ENCODE data around the gene HTRA2. TPM values are rescaled to one million over a fixed set of nuclear protein-coding genes. Genes with fewer than 3 reads are reported as not detected.
"Not testable (repeated sequence)": the region's sequence is repeated elsewhere in the genome, so short reads cannot be mapped to it uniquely, and the experiment has no call there.

HTRA2 gene
- total RNA-seq, 1 donor from 2014 or later: 64.1 TPM

DNA sequence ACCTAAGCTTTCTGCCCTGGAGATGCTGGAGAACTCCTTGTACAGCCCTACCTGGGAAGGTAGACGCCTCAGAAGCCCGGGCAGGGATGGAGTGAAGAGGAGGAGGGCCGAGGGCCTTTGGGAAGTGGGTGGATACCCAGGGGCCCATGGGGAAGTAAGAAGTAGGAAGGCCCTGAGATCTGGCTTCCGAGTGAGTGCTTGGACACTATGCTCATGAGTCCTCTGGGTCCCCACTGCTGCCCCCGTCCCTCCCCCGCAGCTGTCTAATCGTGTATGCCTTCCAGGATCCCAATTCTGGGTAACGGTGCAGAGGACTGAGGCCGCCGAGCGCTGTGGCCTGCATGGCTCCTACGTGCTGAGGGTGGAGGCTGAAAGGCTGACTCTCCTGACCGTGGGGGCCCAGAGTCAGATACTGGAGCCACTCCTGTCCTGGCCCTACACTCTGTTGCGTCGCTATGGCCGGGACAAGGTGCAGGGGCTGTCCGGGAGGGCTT, 25.9 kb downstream of the HTRA2 start:
- peak overlapping the region; percentile 97 for H3K4me3 Mint-ChIP-seq (ENCODE audit: low read depth)
- H3K27me3 Mint-ChIP-seq (ENCODE audit: low read depth): no peaks in the 10 kb centered on the region
- H3K4me1 Mint-ChIP-seq (ENCODE audit: low read depth): peaks cover 30% of the 10 kb centered on the region
- no peak for DNase-seq (ENCODE audit: low spot score)
- peak overlapping the region; percentile 96 for H3K27ac Mint-ChIP-seq
- intact Hi-C loops (cut with micrococcal nuclease): loop anchor here (2.0 kb wide), 1 partner anchor 29 kb away; no protein-coding TSS in a partner anchor
- H3K9me3 Mint-ChIP-seq: no peaks in the 10 kb centered on the region
- peaks cover 25% of the 10 kb centered on the region for H3K36me3 Mint-ChIP-seq (ENCODE audit: low read depth)

- Mint-ChIP-seq H3K4me3 (ENCODE audit: low read depth) (peak overlapping the region; percentile 97), H3K36me3 (ENCODE audit: low read depth) (peaks cover 25% of the 10 kb centered on the region), H3K27me3 (ENCODE audit: low read depth) (no peaks in the 10 kb centered on the region), H3K4me1 (ENCODE audit: low read depth) (peaks cover 30% of the 10 kb centered on the region), H3K27ac (peak overlapping the region; percentile 34), H3K9me3 (no peaks in the 10 kb centered on the region)
- no peak for DNase-seq (ENCODE audit: low spot score)
- intact Hi-C loops (cut with micrococcal nuclease): no loop called here
Observed at GRCh38 chr2:74556159-74556558, 26.4 kb downstream of the HTRA2 start.

DNA sequence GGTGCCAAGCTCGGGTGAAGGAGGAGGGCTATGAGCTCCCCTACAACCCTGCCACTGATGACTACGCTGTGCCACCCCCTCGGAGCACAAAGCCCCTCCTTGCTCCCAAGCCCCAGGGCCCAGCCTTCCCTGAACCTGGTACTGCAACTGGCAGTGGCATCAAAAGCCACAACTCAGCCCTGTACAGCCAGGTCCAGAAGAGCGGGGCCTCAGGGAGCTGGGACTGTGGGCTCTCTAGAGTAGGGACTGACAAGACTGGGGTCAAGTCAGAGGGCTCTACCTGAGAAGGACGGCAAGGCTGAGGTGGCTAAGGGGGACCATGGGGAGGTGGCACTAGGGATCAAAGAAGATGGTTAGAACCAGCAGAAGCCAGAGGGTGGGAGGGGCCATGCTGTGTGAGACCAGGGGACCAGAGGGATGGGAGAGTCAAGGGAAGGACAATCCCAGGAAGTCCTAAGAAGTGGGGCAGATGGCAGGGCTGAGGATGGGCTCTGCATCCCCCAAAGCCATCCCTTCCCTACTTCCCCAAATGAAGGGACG, 27.2 kb downstream of the HTRA2 start:
- no peak for DNase-seq (ENCODE audit: low spot score)
- Mint-ChIP-seq H3K36me3 (ENCODE audit: low read depth) (peaks cover 25% of the 10 kb centered on the region), H3K4me3 (ENCODE audit: low read depth) (peak overlapping the region; percentile 22), H3K9me3 (no peaks in the 10 kb centered on the region), H3K27me3 (ENCODE audit: low read depth) (no peaks in the 10 kb centered on the region), H3K27ac (no peak overlapping the region), H3K4me1 (ENCODE audit: low read depth) (peaks cover 25% of the 10 kb centered on the region)
- intact Hi-C loops (cut with micrococcal nuclease): no loop called here

DNA sequence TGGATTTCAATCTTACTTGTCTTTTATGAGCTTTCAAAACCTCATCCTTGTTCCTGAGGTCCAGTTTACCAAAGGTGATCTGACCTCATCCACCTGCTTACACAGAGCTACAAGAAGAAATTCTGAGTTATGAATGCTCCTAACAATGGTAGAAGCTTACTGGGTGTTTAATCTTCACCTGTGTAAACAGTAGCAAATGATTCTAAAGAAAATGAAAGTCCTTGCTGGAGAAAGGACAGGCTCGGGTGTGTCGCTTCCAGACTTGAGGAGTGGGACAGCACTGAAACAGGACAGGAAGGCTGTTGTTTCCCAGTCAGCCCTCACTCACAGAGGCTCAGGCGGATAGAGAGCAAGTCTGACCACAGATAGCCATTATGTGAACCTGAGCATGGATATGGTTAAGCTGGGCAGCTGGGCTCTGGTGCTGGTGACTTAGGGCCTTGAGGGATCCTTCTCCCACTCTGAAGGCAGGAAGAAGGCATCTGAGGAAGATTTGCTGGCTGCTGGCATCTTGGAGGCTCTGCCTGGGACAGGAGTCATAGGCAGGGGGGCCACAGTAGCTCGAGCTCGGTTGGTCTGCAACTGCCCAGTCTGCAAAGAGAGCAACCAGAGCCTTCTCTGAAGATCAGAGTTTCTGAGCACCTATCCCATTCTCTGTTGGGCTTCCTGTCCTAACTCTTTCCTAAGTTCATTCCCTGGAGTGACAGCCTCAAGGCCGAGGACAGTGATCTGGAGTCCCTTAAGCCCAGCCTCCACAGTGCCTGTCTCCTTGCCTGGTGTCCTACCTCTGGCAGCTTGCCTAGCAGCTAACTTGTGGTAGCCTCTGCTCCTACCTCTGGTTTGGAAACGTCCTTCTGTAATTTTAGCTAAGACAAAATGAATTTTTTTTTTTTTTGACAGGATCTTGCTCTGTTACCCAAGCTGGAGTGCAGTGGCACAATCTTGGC, 28.8 kb downstream of the HTRA2 start:
- H3K9me3 Mint-ChIP-seq: no peaks in the 10 kb centered on the region
- H3K27ac Mint-ChIP-seq: no peak overlapping the region
- H3K4me1 Mint-ChIP-seq (ENCODE audit: low read depth): peaks cover 27% of the 10 kb centered on the region
- H3K4me3 Mint-ChIP-seq (ENCODE audit: low read depth): no peak overlapping the region
- H3K27me3 Mint-ChIP-seq (ENCODE audit: low read depth): no peaks in the 10 kb centered on the region
- H3K36me3 Mint-ChIP-seq (ENCODE audit: low read depth): peaks cover 25% of the 10 kb centered on the region
- DNase-seq (ENCODE audit: low spot score): no peak
- intact Hi-C loops (cut with micrococcal nuclease): no loop called here

DNA sequence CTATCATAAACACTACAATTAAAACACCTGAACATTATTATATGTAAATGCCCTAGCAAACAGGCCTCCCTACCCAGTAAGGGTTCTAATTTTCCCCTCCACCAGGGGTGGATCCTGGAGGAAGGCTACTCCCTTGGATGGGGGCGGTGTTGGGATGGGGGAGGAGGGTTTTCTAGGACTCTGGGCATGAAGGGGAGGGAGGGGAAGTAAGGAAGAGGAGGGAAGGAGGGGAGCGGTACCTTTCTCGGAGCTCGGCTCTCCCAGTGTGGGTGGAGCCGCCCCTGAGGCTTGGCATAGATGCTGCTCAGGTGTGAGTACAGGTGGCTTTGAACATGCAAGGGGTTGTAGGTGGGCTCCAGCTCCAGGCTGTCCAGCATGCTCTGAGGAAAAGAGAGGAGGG, 30.2 kb downstream of the HTRA2 start:
- no peak for DNase-seq (ENCODE audit: low spot score)
- no peaks in the 10 kb centered on the region for H3K27me3 Mint-ChIP-seq (ENCODE audit: low read depth)
- no peaks in the 10 kb centered on the region for H3K9me3 Mint-ChIP-seq
- peaks cover 33% of the 10 kb centered on the region for H3K4me1 Mint-ChIP-seq (ENCODE audit: low read depth)
- H3K27ac Mint-ChIP-seq: no peak overlapping the region
- no peak overlapping the region for H3K4me3 Mint-ChIP-seq (ENCODE audit: low read depth)
- intact Hi-C loops (cut with micrococcal nuclease): no loop called here
- H3K36me3 Mint-ChIP-seq (ENCODE audit: low read depth): peaks cover 22% of the 10 kb centered on the region

DNA sequence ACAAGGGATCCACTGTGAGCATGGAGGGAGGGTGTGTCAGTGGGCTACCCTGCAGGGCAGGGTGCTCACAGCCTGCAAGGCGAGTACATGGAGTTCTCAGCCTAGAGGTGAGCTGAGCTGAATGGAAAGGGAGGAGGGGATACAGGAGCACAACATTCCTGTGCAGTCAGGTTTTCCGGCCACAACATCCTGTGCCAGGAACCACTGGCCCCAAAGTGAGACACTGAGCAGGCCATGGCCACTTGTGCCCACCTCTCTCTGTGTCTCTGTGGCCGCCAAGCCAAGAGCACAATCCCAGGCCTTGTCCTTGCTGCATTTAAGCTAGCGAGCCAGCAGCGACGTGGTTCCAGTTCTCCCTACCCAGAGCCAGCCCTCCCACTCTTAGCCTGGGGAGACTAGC, 30.9 kb downstream of the HTRA2 start:
- intact Hi-C loops (cut with micrococcal nuclease): no loop called here
- Mint-ChIP-seq H3K4me3 (ENCODE audit: low read depth) (no peak overlapping the region), H3K9me3 (no peaks in the 10 kb centered on the region), H3K27ac (no peak overlapping the region), H3K27me3 (ENCODE audit: low read depth) (no peaks in the 10 kb centered on the region), H3K4me1 (ENCODE audit: low read depth) (peaks cover 33% of the 10 kb centered on the region), H3K36me3 (ENCODE audit: low read depth) (peaks cover 16% of the 10 kb centered on the region)
- no peak for DNase-seq (ENCODE audit: low spot score)

DNA sequence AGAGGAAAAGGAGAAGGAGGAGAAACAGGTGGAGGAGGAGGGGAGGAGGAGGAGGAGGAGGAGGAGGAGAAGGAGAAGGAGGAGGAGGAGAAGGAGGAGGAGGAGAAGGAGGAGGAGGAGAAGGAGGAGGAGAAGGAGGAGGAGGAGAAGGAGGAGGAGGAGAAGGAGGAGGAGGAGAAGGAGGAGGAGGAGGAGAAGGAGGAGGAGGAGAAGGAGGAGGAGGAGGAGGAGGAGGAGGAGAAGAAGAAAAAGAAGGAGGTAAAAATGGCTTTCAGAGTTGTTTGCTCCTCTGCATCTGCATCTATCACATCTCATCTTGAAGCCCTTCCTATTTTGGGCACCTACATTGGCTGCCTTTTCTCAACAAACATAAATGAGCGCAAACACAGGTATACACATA, 31.3 kb downstream of the HTRA2 start:
- intact Hi-C loops (cut with micrococcal nuclease); H3K27ac Mint-ChIP-seq; H3K27me3 Mint-ChIP-seq (ENCODE audit: low read depth); DNase-seq (ENCODE audit: low spot score); H3K9me3 Mint-ChIP-seq; H3K4me3 Mint-ChIP-seq (ENCODE audit: low read depth): not testable (repeated sequence)
- H3K36me3 Mint-ChIP-seq (ENCODE audit: low read depth): peaks cover 15% of the 10 kb centered on the region
- peaks cover 36% of the 10 kb centered on the region for H3K4me1 Mint-ChIP-seq (ENCODE audit: low read depth)

- Mint-ChIP-seq H3K4me3 (ENCODE audit: low read depth) (no peak overlapping the region), H3K4me1 (ENCODE audit: low read depth) (peaks cover 41% of the 10 kb centered on the region), H3K36me3 (ENCODE audit: low read depth) (peaks cover 3% of the 10 kb centered on the region), H3K27me3 (ENCODE audit: low read depth) (no peaks in the 10 kb centered on the region), H3K9me3 (no peaks in the 10 kb centered on the region), H3K27ac (no peak overlapping the region)
- no peak for DNase-seq (ENCODE audit: low spot score)
- intact Hi-C loops (cut with micrococcal nuclease): no loop called here
Observed at GRCh38 chr2:74562126-74562775, 32.5 kb downstream of the HTRA2 start.

DNA sequence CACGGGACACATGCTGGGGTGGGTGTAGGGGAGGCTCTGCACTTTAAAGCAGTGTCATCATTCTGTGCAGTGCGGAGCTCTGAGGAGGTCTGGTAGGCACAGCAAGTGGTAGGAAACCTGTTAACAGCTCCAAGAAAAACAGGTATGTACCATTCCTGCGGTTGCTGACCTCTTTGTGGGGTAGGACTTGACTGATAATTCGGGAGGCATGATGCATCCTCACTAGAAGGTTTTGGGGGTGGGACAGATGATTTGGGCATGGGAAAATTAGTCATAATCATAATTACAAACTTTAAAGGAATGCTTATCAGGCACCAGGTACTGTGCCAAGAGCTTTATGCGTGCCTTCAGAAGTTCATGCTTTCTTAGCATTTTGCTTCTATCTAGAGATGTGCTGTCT, 34.5 kb downstream of the HTRA2 start:
- Mint-ChIP-seq H3K4me3 (ENCODE audit: low read depth) (no peak overlapping the region), H3K27me3 (ENCODE audit: low read depth) (no peaks in the 10 kb centered on the region), H3K4me1 (ENCODE audit: low read depth) (peaks cover 50% of the 10 kb centered on the region), H3K9me3 (no peaks in the 10 kb centered on the region), H3K27ac (no peak overlapping the region), H3K36me3 (ENCODE audit: low read depth) (no peaks in the 10 kb centered on the region)
- intact Hi-C loops (cut with micrococcal nuclease): no loop called here
- no peak for DNase-seq (ENCODE audit: low spot score)

DNA sequence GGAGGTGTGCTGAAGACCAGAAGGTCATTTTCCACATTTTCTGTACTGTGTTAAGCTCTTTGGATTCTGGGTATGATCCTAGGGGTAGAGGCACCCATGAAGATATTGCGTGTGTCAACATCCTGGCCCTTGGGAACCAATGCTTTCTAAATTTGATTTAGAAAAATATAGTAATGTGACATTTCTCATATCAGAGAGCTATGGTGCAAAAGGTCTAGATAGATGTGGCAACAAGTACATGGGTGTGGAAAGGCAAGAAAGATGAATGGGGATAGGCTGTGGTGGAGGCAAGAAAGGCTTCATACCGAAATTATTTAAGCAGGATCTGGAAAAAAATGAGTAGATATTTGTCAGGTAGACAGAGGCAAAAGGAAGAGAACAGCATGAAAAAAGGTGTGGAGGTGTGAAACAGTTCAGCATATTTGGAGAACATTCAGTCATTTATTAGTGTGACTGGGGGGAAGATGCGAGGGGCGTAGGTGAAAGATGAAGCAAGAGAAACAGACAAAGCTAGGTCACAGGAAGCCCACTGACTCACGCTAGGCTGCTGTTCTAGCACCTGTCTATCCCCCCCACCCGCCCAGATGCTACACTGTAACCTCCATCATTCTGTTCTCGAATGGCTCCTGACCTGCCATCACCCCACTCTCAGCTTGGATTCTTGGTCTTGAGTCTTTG, 36.5 kb downstream of the HTRA2 start:
- Mint-ChIP-seq H3K36me3 (ENCODE audit: low read depth) (no peaks in the 10 kb centered on the region), H3K27me3 (ENCODE audit: low read depth) (no peaks in the 10 kb centered on the region), H3K4me1 (ENCODE audit: low read depth) (peaks cover 51% of the 10 kb centered on the region), H3K4me3 (ENCODE audit: low read depth) (no peak overlapping the region), H3K27ac (peak overlapping the region; percentile 76), H3K9me3 (no peaks in the 10 kb centered on the region)
- intact Hi-C loops (cut with micrococcal nuclease): loop anchor here (1.0 kb wide), 1 partner anchor 12 kb away; the partner anchor contains the start of gene DOK1
- DNase-seq (ENCODE audit: low spot score): no peak

DNA sequence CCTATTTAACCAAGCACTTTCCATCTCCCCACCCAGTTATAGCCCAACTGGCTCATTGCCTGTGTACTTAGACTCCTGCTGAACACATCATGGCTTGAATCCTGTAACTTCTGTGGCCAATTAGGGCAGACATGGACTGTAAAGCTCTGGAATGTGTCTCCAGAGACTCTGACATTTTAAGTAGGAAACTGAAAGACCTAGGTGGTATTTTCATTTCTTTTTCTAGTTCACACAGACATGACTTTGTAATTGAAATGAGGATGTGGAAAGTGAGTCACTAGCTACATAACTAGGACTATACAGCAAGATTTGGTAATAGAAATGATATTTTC, 37.0 kb downstream of the HTRA2 start:
- H3K36me3 Mint-ChIP-seq (ENCODE audit: low read depth): no peaks in the 10 kb centered on the region
- peaks cover 50% of the 10 kb centered on the region for H3K4me1 Mint-ChIP-seq (ENCODE audit: low read depth)
- peak overlapping the region; percentile 28 for H3K4me3 Mint-ChIP-seq (ENCODE audit: low read depth)
- intact Hi-C loops (cut with micrococcal nuclease): loop anchor here (1.0 kb wide), 1 partner anchor 12 kb away; the partner anchor contains the start of gene DOK1
- H3K9me3 Mint-ChIP-seq: no peaks in the 10 kb centered on the region
- H3K27ac Mint-ChIP-seq: peak overlapping the region; percentile 76
- H3K27me3 Mint-ChIP-seq (ENCODE audit: low read depth): no peaks in the 10 kb centered on the region
- DNase-seq (ENCODE audit: low spot score): no peak

DNA sequence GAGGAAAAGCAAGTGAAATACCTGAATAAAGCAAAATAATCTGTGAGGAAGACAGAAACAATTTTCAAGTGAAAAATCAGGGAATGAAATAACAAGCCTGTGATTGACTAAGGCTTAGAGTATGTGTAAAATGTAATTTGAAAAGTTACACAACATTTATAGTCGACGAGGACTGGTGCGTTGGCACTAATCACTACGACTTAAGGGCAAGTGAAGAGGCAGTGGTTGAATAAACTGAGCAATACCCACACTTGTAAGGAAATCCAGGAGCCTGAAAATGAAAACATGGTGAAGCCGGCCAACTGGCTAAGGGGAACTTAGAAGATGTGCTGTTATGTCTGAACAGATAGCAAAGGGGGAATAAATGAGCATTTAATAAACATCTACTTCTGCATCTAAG, 38.1 kb downstream of the HTRA2 start:
- no peak for DNase-seq (ENCODE audit: low spot score)
- H3K36me3 Mint-ChIP-seq (ENCODE audit: low read depth): no peaks in the 10 kb centered on the region
- H3K27ac Mint-ChIP-seq: no peak overlapping the region
- H3K9me3 Mint-ChIP-seq: no peaks in the 10 kb centered on the region
- peaks cover 49% of the 10 kb centered on the region for H3K4me1 Mint-ChIP-seq (ENCODE audit: low read depth)
- intact Hi-C loops (cut with micrococcal nuclease): no loop called here
- no peaks in the 10 kb centered on the region for H3K27me3 Mint-ChIP-seq (ENCODE audit: low read depth)
- no peak overlapping the region for H3K4me3 Mint-ChIP-seq (ENCODE audit: low read depth)

All from activated T-helper 2 cell treated with anti-CD3 and anti-CD28 coated beads, Interferon-gamma antibody, Interleukin-2, Interleukin-4, amounts not matched to agents 10 μg/mL and 5 μg/mL and 100 μg/mL, durations not matched to agents 14 hours and 24 hours and 36 hours (primary cell).